ENCODE measurements around the gene PER3.

DNA sequence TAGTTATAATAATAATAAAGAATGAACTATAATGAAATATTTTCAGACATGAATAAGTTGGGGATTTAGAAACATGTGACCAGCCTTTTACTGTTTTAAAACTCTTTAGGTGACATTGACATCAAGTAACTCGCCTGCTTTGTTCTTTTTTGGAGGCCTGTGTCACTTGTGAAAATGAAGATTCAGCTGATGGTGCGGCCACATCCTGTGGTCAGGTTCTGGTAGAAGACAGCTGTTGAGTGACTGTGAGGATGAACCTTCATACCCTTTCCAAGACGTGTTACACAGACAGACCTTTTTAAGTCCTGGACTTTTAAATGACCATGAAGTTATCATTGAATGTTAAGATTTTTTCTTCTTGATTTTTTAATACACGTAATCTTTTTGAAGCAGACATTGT, 58.4 kb downstream of the PER3 start:
- no peak for TF ChIP-seq EZH2 (optimal IDR thresholded peaks at IDR 0.05; ENCODE audit: low read depth, low read length)
- TF ChIP-seq, protein P1, sequence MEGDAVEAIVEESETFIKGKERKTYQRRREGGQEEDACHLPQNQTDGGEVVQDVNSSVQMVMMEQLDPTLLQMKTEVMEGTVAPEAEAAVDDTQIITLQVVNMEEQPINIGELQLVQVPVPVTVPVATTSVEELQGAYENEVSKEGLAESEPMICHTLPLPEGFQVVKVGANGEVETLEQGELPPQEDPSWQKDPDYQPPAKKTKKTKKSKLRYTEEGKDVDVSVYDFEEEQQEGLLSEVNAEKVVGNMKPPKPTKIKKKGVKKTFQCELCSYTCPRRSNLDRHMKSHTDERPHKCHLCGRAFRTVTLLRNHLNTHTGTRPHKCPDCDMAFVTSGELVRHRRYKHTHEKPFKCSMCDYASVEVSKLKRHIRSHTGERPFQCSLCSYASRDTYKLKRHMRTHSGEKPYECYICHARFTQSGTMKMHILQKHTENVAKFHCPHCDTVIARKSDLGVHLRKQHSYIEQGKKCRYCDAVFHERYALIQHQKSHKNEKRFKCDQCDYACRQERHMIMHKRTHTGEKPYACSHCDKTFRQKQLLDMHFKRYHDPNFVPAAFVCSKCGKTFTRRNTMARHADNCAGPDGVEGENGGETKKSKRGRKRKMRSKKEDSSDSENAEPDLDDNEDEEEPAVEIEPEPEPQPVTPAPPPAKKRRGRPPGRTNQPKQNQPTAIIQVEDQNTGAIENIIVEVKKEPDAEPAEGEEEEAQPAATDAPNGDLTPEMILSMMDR (IDR thresholded peaks at IDR 0.05; ENCODE audit: low read length), result no peak

Measured in MM.1S (cell line).